CD4-positive, alpha-beta memory T cell (primary cell): ENCODE measurements around the gene RIMBP2. TPM values are rescaled to one million over a fixed set of nuclear protein-coding genes. Genes with fewer than 3 reads are reported as not detected.
A peak's percentile ranks its signal among the peaks of the same experiment; 100 is the strongest.

Experiments used
- CTCF ChIA-PET: fragments of 350-600 bp; sonication (Branson Sonifier 250); formaldehyde crosslinking; loops from one replicate; lab custom pipeline; 2021; ENCODE audit warnings: inconsistent platforms; ENCODE audit not compliant: partially characterized antibody; lab: Charles Lee
- POLR2A ChIA-PET: fragments of 350-600 bp; sonication (Branson Sonifier 250); formaldehyde crosslinking; loops from one replicate; lab custom pipeline; 2021; ENCODE audit not compliant: partially characterized antibody; lab: Charles Lee
- DNase-seq, 5 donors: peaks; one replicate each; pipeline versions ENCODE4 v3.0.0 to v3.0.0-alpha.2; 2020 to 2022; ENCODE audit warnings: mixed read lengths in 1 of 5
- H3K27ac ChIP-seq: one replicate; pipeline ENCODE4 v1.7.0; 2013; ENCODE audit warnings: low read depth, low read length
- H3K27me3 ChIP-seq: 2 replicates; pipeline ENCODE4 v1.7.0; 2013; ENCODE audit warnings: mild to moderate bottlenecking, low read length, moderate library complexity; ENCODE audit not compliant: insufficient read depth
- H3K36me3 ChIP-seq: 2 replicates; pipeline ENCODE4 v1.7.0; 2013; ENCODE audit warnings: mild to moderate bottlenecking, low read length, moderate library complexity; ENCODE audit not compliant: insufficient read depth
- H3K4me1 ChIP-seq: 2 replicates; pipeline ENCODE4 v1.7.0; 2013; ENCODE audit warnings: mild to moderate bottlenecking, low read length, moderate library complexity; ENCODE audit not compliant: insufficient read depth
- H3K4me3 ChIP-seq, 2 donors: one replicate each; pipeline ENCODE4 v1.7.0; 2013; ENCODE audit warnings: low read length in 2 of 2, mild to moderate bottlenecking in 1 of 2
- H3K9me3 ChIP-seq, 2 donors: one replicate each; pipeline ENCODE4 v1.7.0; 2013; ENCODE audit warnings: low read length in 2 of 2, control low read depth in 1 of 2; ENCODE audit not compliant: control insufficient read depth in 1 of 2
- H3K27ac Mint-ChIP-seq, 7 donors: one replicate each; pipeline ENCODE4 v1.8.0; 2020 to 2021; ENCODE audit warnings: mixed read lengths in 7 of 7, mild to moderate bottlenecking in 6 of 7, inconsistent platforms in 3 of 7, moderate library complexity in 3 of 7
- H3K27me3 Mint-ChIP-seq, 2 donors: one replicate each; pipeline ENCODE4 v1.8.0; 2020 to 2021; ENCODE audit warnings: mixed read lengths in 2 of 2
- H3K36me3 Mint-ChIP-seq, 2 donors: one replicate each; pipeline ENCODE4 v1.8.0; 2020 to 2021; ENCODE audit warnings: mixed read lengths in 2 of 2, inconsistent platforms in 1 of 2, mild to moderate bottlenecking in 1 of 2
- H3K4me1 Mint-ChIP-seq, 4 donors: one replicate each; pipeline ENCODE4 v1.8.0; 2020 to 2021; ENCODE audit warnings: mixed read lengths in 4 of 4, mild to moderate bottlenecking in 1 of 4
- H3K4me3 Mint-ChIP-seq, 8 donors: one replicate each; pipeline ENCODE4 v1.8.0; 2020 to 2021; ENCODE audit warnings: mixed read lengths in 8 of 8, mild to moderate bottlenecking in 7 of 8, moderate library complexity in 6 of 8, inconsistent platforms in 3 of 8
- H3K9me3 Mint-ChIP-seq, 8 donors: one replicate each; pipeline ENCODE4 v1.8.0; 2020 to 2021; ENCODE audit warnings: mixed read lengths in 8 of 8, mild to moderate bottlenecking in 5 of 8, inconsistent platforms in 3 of 8, moderate library complexity in 1 of 8
- intact Hi-C: fragments of 100-400 bp; cut with micrococcal nuclease; formaldehyde crosslinking; loops from one replicate; pipeline ENCODE4 v1.15.1; 2023
- polyA plus RNA-seq, 2 donors: library from polyadenylated mRNA; unstranded; fragments of 300-500 nt; fragmentation: Illumina TruSeq; gene quantifications; one replicate each; pipeline ENCODE4 v1.2.3, GENCODE V29; 2021
- total RNA-seq, 2 experiments: library from RNA; stranded (reverse); gene quantifications; one replicate each; pipeline ENCODE4 v1.2.3, GENCODE V29; 2021

Gene RIMBP2
- total and polyA plus RNA-seq, 4 experiments from 2014 or later, result 0.20 TPM; not detected in 3

GRCh38 chr12:130583800-130584199 is 132.3 kb downstream of the RIMBP2 start:
- peaks cover 0 to 13% (median 9%) of the 10 kb centered on the region in 8 donors for H3K9me3 Mint-ChIP-seq
- Histone ChIP-seq H3K4me3 (no peak overlapping the region), H3K27me3 (no peaks in the 10 kb centered on the region), H3K27ac (no peak overlapping the region), H3K36me3 (no peaks in the 10 kb centered on the region), H3K4me1 (no peaks in the 10 kb centered on the region), H3K9me3 (no peaks in the 10 kb centered on the region)
- peaks cover 0 to 1% of the 10 kb centered on the region in 2 donors for H3K36me3 Mint-ChIP-seq
- no peak for DNase-seq
- intact Hi-C loops, result no loop called here
- POLR2A ChIA-PET, result no interaction called here
- CTCF ChIA-PET, result no interaction called here
- H3K27ac Mint-ChIP-seq, result no peak overlapping the region
- H3K27me3 Mint-ChIP-seq, result peaks cover 0 to 3% of the 10 kb centered on the region in 2 donors
- no peak overlapping the region for H3K4me3 Mint-ChIP-seq
- H3K4me1 Mint-ChIP-seq, result no peaks in the 10 kb centered on the region

GRCh38 chr12:130583317-130583716 is 132.8 kb downstream of the RIMBP2 start:
- Histone ChIP-seq H3K27ac (no peak overlapping the region), H3K9me3 (no peaks in the 10 kb centered on the region), H3K4me3 (no peak overlapping the region), H3K4me1 (no peaks in the 10 kb centered on the region), H3K27me3 (no peaks in the 10 kb centered on the region), H3K36me3 (no peaks in the 10 kb centered on the region)
- H3K27me3 Mint-ChIP-seq, result peaks cover 0 to 3% of the 10 kb centered on the region in 2 donors
- H3K4me3 Mint-ChIP-seq, result no peak overlapping the region
- H3K27ac Mint-ChIP-seq, result no peak overlapping the region
- peaks cover 0 to 1% of the 10 kb centered on the region in 2 donors for H3K36me3 Mint-ChIP-seq
- ChIA-PET POLR2A (no interaction called here), CTCF (no interaction called here)
- DNase-seq, result no peak
- intact Hi-C loops, result no loop called here
- H3K9me3 Mint-ChIP-seq, result peaks cover 0 to 12% (median 9%) of the 10 kb centered on the region in 8 donors
- H3K4me1 Mint-ChIP-seq, result no peaks in the 10 kb centered on the region

GRCh38 chr12:130582286-130582685 is 133.8 kb downstream of the RIMBP2 start:
- Histone ChIP-seq H3K27me3 (no peaks in the 10 kb centered on the region), H3K9me3 (no peaks in the 10 kb centered on the region), H3K4me3 (no peak overlapping the region), H3K4me1 (no peaks in the 10 kb centered on the region), H3K36me3 (no peaks in the 10 kb centered on the region), H3K27ac (no peak overlapping the region)
- Mint-ChIP-seq H3K36me3 (peaks cover 0 to 1% of the 10 kb centered on the region in 2 donors), H3K4me3 (no peak overlapping the region), H3K9me3 (peaks cover 0 to 10% (median 5%) of the 10 kb centered on the region in 8 donors), H3K4me1 (no peaks in the 10 kb centered on the region), H3K27me3 (no peaks in the 10 kb centered on the region), H3K27ac (no peak overlapping the region)
- DNase-seq, result no peak
- ChIA-PET CTCF (no interaction called here), POLR2A (no interaction called here)
- intact Hi-C loops, result no loop called here

GRCh38 chr12:130581782-130582181 is 134.3 kb downstream of the RIMBP2 start:
- DNase-seq, result no peak
- no peak overlapping the region for H3K27ac Mint-ChIP-seq
- POLR2A ChIA-PET, result no interaction called here

GRCh38 chr12:130579231-130579630 is 136.9 kb downstream of the RIMBP2 start:
- H3K9me3 Mint-ChIP-seq, result peaks cover 0 to 6% (median 5%) of the 10 kb centered on the region in 8 donors
- Histone ChIP-seq H3K9me3 (no peaks in the 10 kb centered on the region), H3K4me1 (no peaks in the 10 kb centered on the region), H3K36me3 (no peaks in the 10 kb centered on the region), H3K27ac (no peak overlapping the region), H3K4me3 (no peak overlapping the region), H3K27me3 (no peaks in the 10 kb centered on the region)
- ChIA-PET POLR2A (no interaction called here), CTCF (no interaction called here)
- H3K27me3 Mint-ChIP-seq, result no peaks in the 10 kb centered on the region
- peaks cover 0 to 1% of the 10 kb centered on the region in 2 donors for H3K36me3 Mint-ChIP-seq
- H3K4me1 Mint-ChIP-seq, result no peaks in the 10 kb centered on the region
- intact Hi-C loops, result no loop called here
- no peak for DNase-seq
- no peak overlapping the region for H3K4me3 Mint-ChIP-seq
- H3K27ac Mint-ChIP-seq, result no peak overlapping the region

More at GRCh38 chr12:130581782-130582181, 134.3 kb downstream of the RIMBP2 start:
- Mint-ChIP-seq H3K4me3 (peak overlapping the region in 1 of 8 donors; percentile 12), H3K27me3 (no peaks in the 10 kb centered on the region), H3K36me3 (peaks cover 0 to 1% of the 10 kb centered on the region in 2 donors), H3K9me3 (peaks cover 0 to 10% (median 5%) of the 10 kb centered on the region in 8 donors), H3K4me1 (no peaks in the 10 kb centered on the region)
- CTCF ChIA-PET, result no interaction called here
- H3K9me3 ChIP-seq, result no peaks in the 10 kb centered on the region
- no peak overlapping the region for H3K27ac ChIP-seq
- H3K36me3 ChIP-seq, result no peaks in the 10 kb centered on the region
- H3K4me3 ChIP-seq, result no peak overlapping the region
- H3K4me1 ChIP-seq, result no peaks in the 10 kb centered on the region
- no peaks in the 10 kb centered on the region for H3K27me3 ChIP-seq
- intact Hi-C loops, result no loop called here

- no peak for DNase-seq
- H3K9me3 Mint-ChIP-seq, result peaks cover 0 to 7% (median 4%) of the 10 kb centered on the region in 8 donors
- no peak overlapping the region for H3K4me3 ChIP-seq
- no peaks in the 10 kb centered on the region for H3K36me3 ChIP-seq
- no peaks in the 10 kb centered on the region for H3K4me1 ChIP-seq
- ChIA-PET POLR2A (no interaction called here), CTCF (no interaction called here)
- no peaks in the 10 kb centered on the region for H3K4me1 Mint-ChIP-seq
- H3K9me3 ChIP-seq, result no peaks in the 10 kb centered on the region
- intact Hi-C loops, result no loop called here
- H3K27me3 ChIP-seq, result no peaks in the 10 kb centered on the region
- H3K27ac ChIP-seq, result no peak overlapping the region
- no peak overlapping the region for H3K4me3 Mint-ChIP-seq
- H3K27me3 Mint-ChIP-seq, result no peaks in the 10 kb centered on the region
- H3K27ac Mint-ChIP-seq, result no peak overlapping the region
- peaks cover 0 to 1% of the 10 kb centered on the region in 2 donors for H3K36me3 Mint-ChIP-seq
Measured at GRCh38 chr12:130577351-130577750, 138.7 kb downstream of the RIMBP2 start.

GRCh38 chr12:130576371-130576816 is 139.7 kb downstream of the RIMBP2 start:
- H3K4me3 Mint-ChIP-seq, result no peak overlapping the region
- POLR2A ChIA-PET, result no interaction called here

More at GRCh38 chr12:130576371-130576816, 139.7 kb downstream of the RIMBP2 start:
- no peaks in the 10 kb centered on the region for H3K4me1 Mint-ChIP-seq
- no peak overlapping the region for H3K27ac Mint-ChIP-seq
- Histone ChIP-seq H3K27ac (no peak overlapping the region), H3K27me3 (no peaks in the 10 kb centered on the region), H3K4me3 (no peak overlapping the region), H3K9me3 (no peaks in the 10 kb centered on the region), H3K4me1 (no peaks in the 10 kb centered on the region), H3K36me3 (no peaks in the 10 kb centered on the region)
- intact Hi-C loops, result no loop called here
- no peaks in the 10 kb centered on the region for H3K27me3 Mint-ChIP-seq
- CTCF ChIA-PET, result no interaction called here
- H3K36me3 Mint-ChIP-seq, result peaks cover 0 to 1% of the 10 kb centered on the region in 2 donors
- DNase-seq, result no peak
- peaks cover 0 to 6% (median 5%) of the 10 kb centered on the region in 8 donors for H3K9me3 Mint-ChIP-seq
